Muscle layer of colon (tissue), 2 donors: Measurements from ENCODE around the gene MAML3.

Experiments
- H3K27ac ChIP-seq: one replicate; pipeline ENCODE4 v1.7.0; 2013; ENCODE audit warnings: low read depth, mild to moderate bottlenecking, low read length, moderate library complexity
- H3K27me3 ChIP-seq, 2 donors: one replicate each; pipeline ENCODE4 v1.7.0; 2013; ENCODE audit warnings: low read length in 2 of 2, mild to moderate bottlenecking in 2 of 2; ENCODE audit not compliant: insufficient read depth in 2 of 2, control insufficient read depth in 1 of 2
- H3K36me3 ChIP-seq: one replicate; pipeline ENCODE4 v1.7.0; 2013; ENCODE audit warnings: mild to moderate bottlenecking, low read length; ENCODE audit not compliant: insufficient read depth
- H3K4me1 ChIP-seq: one replicate; pipeline ENCODE4 v1.7.0; 2013; ENCODE audit warnings: mild to moderate bottlenecking, low read length; ENCODE audit not compliant: insufficient read depth
- H3K4me3 ChIP-seq, 2 donors: one replicate each; pipeline ENCODE4 v1.7.0; 2013; ENCODE audit warnings: low read length in 2 of 2, low read depth in 1 of 2, mild to moderate bottlenecking in 1 of 2, moderate library complexity in 1 of 2
- H3K9ac ChIP-seq: one replicate; pipeline ENCODE4 v1.7.0; 2013; ENCODE audit warnings: low read length
- H3K9me3 ChIP-seq: one replicate; pipeline ENCODE4 v1.7.0; 2013; ENCODE audit warnings: mild to moderate bottlenecking, low read length
- donor health status: abdominal sarcoma.
- donor health status: Adenocarcinoma of cecum.

MAML3 gene

GRCh38 chr4:140031061-140031460, 122.9 kb downstream of the MAML3 start:
- Histone ChIP-seq H3K4me1 (no peaks in the 10 kb centered on the region), H3K27me3 (no peaks in the 10 kb centered on the region), H3K9me3 (no peaks in the 10 kb centered on the region), H3K36me3 (no peaks in the 10 kb centered on the region), H3K27ac (no peak overlapping the region), H3K4me3 (no peak overlapping the region), H3K9ac (no peak overlapping the region)

GRCh38 chr4:140028676-140029517, 125.1 kb downstream of the MAML3 start:
- Histone ChIP-seq H3K9me3 (no peaks in the 10 kb centered on the region), H3K4me3 (no peak overlapping the region), H3K27ac (no peak overlapping the region), H3K9ac (no peak overlapping the region), H3K27me3 (no peaks in the 10 kb centered on the region), H3K4me1 (no peaks in the 10 kb centered on the region), H3K36me3 (no peaks in the 10 kb centered on the region)

- Histone ChIP-seq H3K4me3 (no peak overlapping the region), H3K27ac (no peak overlapping the region), H3K36me3 (no peaks in the 10 kb centered on the region), H3K9ac (no peak overlapping the region), H3K4me1 (no peaks in the 10 kb centered on the region), H3K9me3 (no peaks in the 10 kb centered on the region), H3K27me3 (no peaks in the 10 kb centered on the region)
Observed at GRCh38 chr4:140028101-140028500, 125.9 kb downstream of the MAML3 start.

- H3K27ac ChIP-seq = no peak overlapping the region
- H3K4me1 ChIP-seq = no peaks in the 10 kb centered on the region
- no peaks in the 10 kb centered on the region for H3K27me3 ChIP-seq
- H3K4me3 ChIP-seq = no peak overlapping the region
- H3K36me3 ChIP-seq = no peaks in the 10 kb centered on the region
- H3K9ac ChIP-seq = no peak overlapping the region
- no peaks in the 10 kb centered on the region for H3K9me3 ChIP-seq
Observed at GRCh38 chr4:140027101-140027500, 126.9 kb downstream of the MAML3 start.

- H3K9me3 ChIP-seq = no peaks in the 10 kb centered on the region
- no peaks in the 10 kb centered on the region for H3K27me3 ChIP-seq
- H3K9ac ChIP-seq = no peak overlapping the region
- H3K4me3 ChIP-seq = no peak overlapping the region
- H3K4me1 ChIP-seq = peaks cover 7% of the 10 kb centered on the region
- H3K36me3 ChIP-seq = no peaks in the 10 kb centered on the region
- H3K27ac ChIP-seq = no peak overlapping the region
Observed at GRCh38 chr4:140025470-140025869, 128.5 kb downstream of the MAML3 start.

- Histone ChIP-seq H3K4me3 (no peak overlapping the region), H3K27ac (no peak overlapping the region), H3K9me3 (no peaks in the 10 kb centered on the region), H3K27me3 (no peaks in the 10 kb centered on the region), H3K4me1 (peaks cover 22% of the 10 kb centered on the region), H3K36me3 (no peaks in the 10 kb centered on the region), H3K9ac (no peak overlapping the region)
Observed at GRCh38 chr4:140020457-140021361, 133.3 kb downstream of the MAML3 start.

GRCh38 chr4:140019619-140020347, 134.2 kb downstream of the MAML3 start:
- Histone ChIP-seq H3K27me3 (no peaks in the 10 kb centered on the region), H3K4me1 (peaks cover 22% of the 10 kb centered on the region), H3K9ac (no peak overlapping the region), H3K36me3 (no peaks in the 10 kb centered on the region), H3K9me3 (no peaks in the 10 kb centered on the region), H3K4me3 (no peak overlapping the region), H3K27ac (peak overlapping the region; percentile 3)

- Histone ChIP-seq H3K36me3 (no peaks in the 10 kb centered on the region), H3K9me3 (no peaks in the 10 kb centered on the region), H3K27me3 (no peaks in the 10 kb centered on the region), H3K27ac (peak overlapping the region; percentile 3), H3K4me1 (peaks cover 22% of the 10 kb centered on the region), H3K4me3 (no peak overlapping the region), H3K9ac (no peak overlapping the region)
Observed at GRCh38 chr4:140018931-140019618, 134.9 kb downstream of the MAML3 start.

- Histone ChIP-seq H3K9me3 (no peaks in the 10 kb centered on the region), H3K27ac (no peak overlapping the region), H3K36me3 (no peaks in the 10 kb centered on the region), H3K27me3 (no peaks in the 10 kb centered on the region), H3K4me3 (no peak overlapping the region), H3K4me1 (peaks cover 4% of the 10 kb centered on the region), H3K9ac (no peak overlapping the region)
Observed at GRCh38 chr4:140014284-140014683, 139.7 kb downstream of the MAML3 start.

- H3K4me1 ChIP-seq = no peaks in the 10 kb centered on the region
- no peak overlapping the region for H3K27ac ChIP-seq
- no peak overlapping the region for H3K9ac ChIP-seq
- no peaks in the 10 kb centered on the region for H3K36me3 ChIP-seq
- no peaks in the 10 kb centered on the region for H3K9me3 ChIP-seq
- H3K27me3 ChIP-seq = no peaks in the 10 kb centered on the region
- H3K4me3 ChIP-seq = no peak overlapping the region
Observed at GRCh38 chr4:140012688-140013486, 141.1 kb downstream of the MAML3 start.
